HG03139 (cell line): ENCODE data around the gene FBP2.
"Not testable (repeated sequence)": the region's sequence is repeated elsewhere in the genome, so short reads cannot be mapped to it uniquely, and the experiment has no call there.

Experiments
- ATAC-seq: cut with Tn5 transposase; IDR thresholded peaks from one replicate; pipeline ENCODE4 v1.9.1; 2021; ENCODE audit not compliant: unreplicated experiment

FBP2 gene

GRCh38 chr9:94606646-94607422 lies 13.2 kb upstream of the FBP2 start:
- no peak for ATAC-seq

- no peak for ATAC-seq
Observed at GRCh38 chr9:94603259-94604160, 9.9 kb upstream of the FBP2 start.

GRCh38 chr9:94602666-94603065 lies 9.0 kb upstream of the FBP2 start:
- ATAC-seq = no peak

- ATAC-seq = no peak
Observed at GRCh38 chr9:94600715-94601114, 7.1 kb upstream of the FBP2 start.

GRCh38 chr9:94600258-94600657 lies 6.6 kb upstream of the FBP2 start:
- ATAC-seq = no peak

GRCh38 chr9:94599102-94599501 lies 5.5 kb upstream of the FBP2 start:
- no peak for ATAC-seq

- not testable (repeated sequence) for ATAC-seq
Observed at GRCh38 chr9:94592683-94593082, 941 bp downstream of the FBP2 start.

GRCh38 chr9:94591876-94592275 lies 1.7 kb downstream of the FBP2 start:
- no peak for ATAC-seq

GRCh38 chr9:94591046-94591545 lies 2.5 kb downstream of the FBP2 start:
- not testable (repeated sequence) for ATAC-seq

GRCh38 chr9:94588681-94589080 lies 4.9 kb downstream of the FBP2 start:
- no peak for ATAC-seq

- no peak for ATAC-seq
Observed at GRCh38 chr9:94586814-94587213, 6.8 kb downstream of the FBP2 start.

GRCh38 chr9:94586316-94586715 lies 7.3 kb downstream of the FBP2 start:
- no peak for ATAC-seq

- no peak for ATAC-seq
Observed at GRCh38 chr9:94584555-94584954, 9.1 kb downstream of the FBP2 start.

GRCh38 chr9:94581728-94582127 lies 11.9 kb downstream of the FBP2 start:
- ATAC-seq = no peak

- ATAC-seq = no peak
Observed at GRCh38 chr9:94577571-94577970, 16.1 kb downstream of the FBP2 start.

GRCh38 chr9:94577036-94577435 lies 16.6 kb downstream of the FBP2 start:
- no peak for ATAC-seq

- ATAC-seq = no peak
Observed at GRCh38 chr9:94576131-94576530, 17.5 kb downstream of the FBP2 start.

- no peak for ATAC-seq
Observed at GRCh38 chr9:94568972-94569712, 24.5 kb downstream of the FBP2 start.

GRCh38 chr9:94568250-94568889 lies 25.3 kb downstream of the FBP2 start:
- ATAC-seq = no peak

GRCh38 chr9:94567271-94567670 lies 26.4 kb downstream of the FBP2 start:
- no peak for ATAC-seq

GRCh38 chr9:94566550-94566949 lies 27.1 kb downstream of the FBP2 start:
- no peak for ATAC-seq
